Raji (cell line): ENCODE data around the gene GNB1L.

Experiments
- POLR2A ChIP-seq: IDR thresholded peaks from 2 replicates; pipeline ENCODE4 v1.6.1; 2011; ENCODE audit warnings: low read depth, low read length, control low read depth; ENCODE audit not compliant: insufficient read depth

GNB1L gene

DNA sequence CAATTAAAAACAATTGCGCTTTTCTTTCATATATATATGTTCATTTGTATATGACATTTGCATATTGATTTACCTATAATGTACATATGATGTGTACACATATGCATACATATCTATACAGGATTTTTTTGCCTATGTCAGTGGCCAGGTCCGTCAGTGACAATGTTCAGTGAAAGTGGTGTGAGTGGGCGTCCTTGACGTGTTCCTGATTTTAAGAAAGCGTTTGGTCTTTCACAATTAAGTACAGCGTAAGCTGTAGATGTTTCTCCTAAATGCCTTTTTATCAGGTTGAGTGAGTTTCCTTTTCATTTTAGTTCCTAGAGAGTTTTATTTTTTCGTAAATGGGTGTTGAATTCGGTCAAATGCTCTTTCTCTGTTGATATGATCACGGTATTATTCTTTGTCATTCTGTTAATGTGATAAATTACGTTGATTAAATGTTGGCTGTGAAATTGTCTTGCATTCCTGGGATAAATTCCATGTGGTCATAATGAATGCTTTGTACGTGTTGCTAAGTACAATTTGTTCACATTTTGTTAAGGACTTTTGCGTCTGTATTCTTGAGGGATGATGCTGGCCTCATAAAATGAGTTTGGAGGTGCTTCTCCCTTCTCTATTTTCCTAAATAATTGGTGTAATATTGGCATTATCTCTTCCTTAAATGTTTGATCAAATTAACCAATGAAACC is 10.6 kb upstream of the GNB1L start:
- TF ChIP-seq POLR2A, result no peak

DNA sequence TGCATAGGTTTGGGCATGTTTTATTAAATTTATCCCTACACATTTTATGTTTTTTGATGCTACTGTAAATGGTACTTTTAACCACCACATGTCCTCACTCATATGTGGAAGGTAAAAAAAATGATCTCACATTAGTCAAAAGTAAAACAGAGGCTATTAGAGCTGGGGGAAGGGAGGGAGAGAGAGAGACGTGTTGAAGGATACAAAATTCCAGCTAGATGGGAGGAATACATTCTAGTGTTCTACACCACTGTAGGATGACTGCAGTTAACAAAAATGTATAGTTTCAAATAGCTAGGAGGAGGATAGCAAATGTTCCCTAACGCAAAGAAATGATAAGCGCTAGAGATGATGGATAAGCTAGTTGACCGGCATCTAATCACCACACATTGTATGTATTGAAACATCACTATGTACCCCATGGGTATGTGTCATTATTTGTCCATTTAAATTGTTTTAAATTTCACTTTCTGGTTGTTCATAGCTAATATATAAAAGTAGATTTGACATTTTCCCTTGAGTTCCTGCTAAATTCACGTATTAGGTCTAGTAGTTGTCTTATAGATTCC is 9.9 kb upstream of the GNB1L start:
- TF ChIP-seq POLR2A, result no peak

DNA sequence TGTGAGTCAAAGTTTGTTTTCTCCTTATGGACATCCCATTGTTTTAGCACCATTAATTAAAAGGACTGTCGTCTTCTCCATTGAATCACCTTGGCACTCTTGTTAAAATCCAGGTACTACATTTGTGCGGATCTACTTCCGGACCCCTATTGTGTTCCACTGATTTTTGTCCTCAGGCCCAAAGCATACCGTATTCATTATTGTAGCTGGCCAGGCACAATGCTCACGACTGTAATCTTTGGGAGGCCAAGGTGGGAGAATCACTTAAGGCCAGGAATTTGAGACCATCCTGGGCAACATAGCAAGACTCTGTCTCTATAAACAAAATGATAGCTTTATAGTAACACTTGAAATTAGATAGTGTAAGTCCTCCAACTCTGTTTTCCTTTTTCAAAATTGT is 8.9 kb upstream of the GNB1L start:
- no peak for TF ChIP-seq POLR2A

DNA sequence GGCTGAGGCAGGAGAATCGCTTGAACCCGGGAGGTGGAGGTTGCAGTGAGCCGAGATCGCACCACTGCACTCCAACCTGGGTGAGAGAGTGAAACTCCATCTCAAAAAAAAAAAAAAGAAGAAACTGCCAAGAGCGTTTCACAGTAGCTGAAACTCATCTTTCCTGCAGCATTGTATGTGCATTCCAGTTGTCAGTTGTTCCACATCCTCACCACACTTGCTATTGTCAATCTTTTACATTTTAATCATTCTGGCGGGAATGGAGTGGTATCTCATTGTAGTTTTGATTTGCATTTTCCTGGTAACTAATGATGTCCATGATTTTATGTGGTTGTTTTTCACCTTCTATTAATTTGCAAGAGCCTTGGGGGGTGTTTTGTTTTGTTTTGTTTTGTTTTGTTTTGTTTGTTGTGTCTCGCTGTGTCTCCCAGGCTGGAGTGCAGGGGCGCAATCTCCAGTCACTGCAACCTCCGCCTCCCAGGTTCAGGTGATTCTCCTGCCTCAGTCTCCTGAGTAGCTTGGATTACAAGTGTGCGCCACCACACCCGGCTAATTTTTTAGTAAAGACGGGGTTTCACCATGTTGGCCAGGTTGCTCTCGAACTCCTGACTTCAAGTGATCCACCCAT is 8.1 kb upstream of the GNB1L start:
- TF ChIP-seq POLR2A, result no peak

DNA sequence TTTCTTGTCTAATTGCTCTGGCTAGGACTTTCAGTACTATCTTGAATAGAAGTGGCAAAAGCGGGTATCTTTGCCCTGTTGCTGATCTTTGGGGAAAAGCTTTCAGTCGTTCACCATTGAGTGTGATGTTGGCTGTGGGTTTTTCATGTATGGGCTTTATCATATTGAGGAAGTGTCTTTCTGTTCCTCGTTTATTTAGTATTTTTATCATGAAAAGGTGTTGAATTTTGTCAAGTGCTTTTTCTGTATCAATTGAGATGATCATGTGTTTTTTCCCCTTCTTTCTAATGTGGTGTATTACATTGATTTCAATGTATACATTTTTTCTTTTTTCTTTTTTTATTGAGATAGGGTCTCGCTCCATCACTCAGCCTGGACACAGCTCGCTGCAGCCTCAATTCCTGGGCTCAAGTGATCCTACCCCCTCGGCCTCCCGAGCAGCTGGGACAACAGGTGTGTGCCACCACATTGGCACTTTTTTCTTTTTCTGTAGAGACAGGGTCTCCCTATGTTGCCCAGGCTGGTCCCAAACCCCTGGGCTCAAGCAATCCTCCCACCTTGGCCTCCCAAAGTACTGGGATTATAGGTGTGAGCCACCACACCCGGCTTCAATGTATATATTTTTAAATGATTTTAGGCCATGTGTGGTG is 5.3 kb upstream of the GNB1L start:
- no peak for TF ChIP-seq POLR2A

DNA sequence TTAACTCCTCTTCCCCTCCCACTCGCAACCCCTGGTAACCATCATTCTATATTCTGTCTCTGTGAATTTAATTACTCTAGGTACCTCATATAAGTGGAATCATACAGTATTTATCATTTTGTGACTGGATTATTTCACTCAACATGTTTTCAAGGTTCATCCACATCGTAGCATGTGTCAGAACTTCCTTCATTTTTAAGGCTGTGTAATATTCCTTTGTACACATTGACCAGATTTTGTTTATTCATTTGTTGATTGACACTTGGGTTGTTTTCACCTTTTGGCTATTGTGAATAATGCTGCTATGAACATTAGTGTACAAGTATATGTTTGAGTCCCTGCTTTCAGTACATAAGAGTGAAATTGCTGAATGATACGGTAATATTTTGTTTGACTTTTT is 2.7 kb upstream of the GNB1L start:
- no peak for TF ChIP-seq POLR2A

DNA sequence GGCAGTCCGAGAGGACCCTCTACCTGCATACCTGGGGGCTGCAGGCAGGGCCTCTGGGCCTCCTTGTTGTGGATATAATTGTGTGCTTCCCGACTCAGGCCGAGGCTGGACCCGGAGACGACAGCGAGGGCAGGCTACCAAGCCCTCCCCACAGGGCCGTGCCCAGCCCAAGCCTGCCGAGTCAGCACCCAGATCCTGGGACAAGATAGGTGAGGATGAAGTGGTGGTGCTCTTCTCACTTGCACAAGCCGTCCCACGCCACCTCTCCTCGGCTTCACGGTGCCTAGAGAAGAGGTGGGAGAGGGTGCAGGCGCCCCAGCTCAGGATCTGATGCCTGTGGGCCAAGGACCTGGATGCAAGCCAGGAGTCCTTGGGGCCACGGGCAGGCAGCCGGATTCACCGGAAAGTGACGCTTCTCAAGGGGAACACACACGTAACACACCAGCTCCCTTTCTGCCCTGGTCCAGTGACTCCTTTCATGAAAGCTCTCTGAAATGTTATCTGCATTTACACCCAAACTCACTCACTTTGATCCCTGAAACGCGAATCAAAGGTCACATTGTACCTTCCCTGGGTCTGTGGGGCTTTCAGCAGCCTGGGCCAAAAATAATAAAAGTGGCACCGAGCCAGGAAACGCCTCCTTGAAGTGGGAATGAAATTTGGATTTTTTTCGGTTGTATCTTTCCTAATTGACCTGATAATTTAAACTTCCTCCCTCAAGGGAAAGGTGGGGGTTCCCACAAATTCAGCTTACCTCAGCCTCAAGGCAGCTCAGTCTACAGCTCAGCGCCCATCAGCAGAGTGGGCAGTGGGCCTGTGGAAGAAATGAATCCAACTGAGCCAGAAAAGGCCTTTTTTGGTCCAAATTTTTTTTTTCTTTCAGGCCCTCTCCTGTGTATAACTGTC is 1.1 kb upstream of the GNB1L start:
- TF ChIP-seq POLR2A, result peak; percentile 14; the same call in 1 of the 2 replicates

DNA sequence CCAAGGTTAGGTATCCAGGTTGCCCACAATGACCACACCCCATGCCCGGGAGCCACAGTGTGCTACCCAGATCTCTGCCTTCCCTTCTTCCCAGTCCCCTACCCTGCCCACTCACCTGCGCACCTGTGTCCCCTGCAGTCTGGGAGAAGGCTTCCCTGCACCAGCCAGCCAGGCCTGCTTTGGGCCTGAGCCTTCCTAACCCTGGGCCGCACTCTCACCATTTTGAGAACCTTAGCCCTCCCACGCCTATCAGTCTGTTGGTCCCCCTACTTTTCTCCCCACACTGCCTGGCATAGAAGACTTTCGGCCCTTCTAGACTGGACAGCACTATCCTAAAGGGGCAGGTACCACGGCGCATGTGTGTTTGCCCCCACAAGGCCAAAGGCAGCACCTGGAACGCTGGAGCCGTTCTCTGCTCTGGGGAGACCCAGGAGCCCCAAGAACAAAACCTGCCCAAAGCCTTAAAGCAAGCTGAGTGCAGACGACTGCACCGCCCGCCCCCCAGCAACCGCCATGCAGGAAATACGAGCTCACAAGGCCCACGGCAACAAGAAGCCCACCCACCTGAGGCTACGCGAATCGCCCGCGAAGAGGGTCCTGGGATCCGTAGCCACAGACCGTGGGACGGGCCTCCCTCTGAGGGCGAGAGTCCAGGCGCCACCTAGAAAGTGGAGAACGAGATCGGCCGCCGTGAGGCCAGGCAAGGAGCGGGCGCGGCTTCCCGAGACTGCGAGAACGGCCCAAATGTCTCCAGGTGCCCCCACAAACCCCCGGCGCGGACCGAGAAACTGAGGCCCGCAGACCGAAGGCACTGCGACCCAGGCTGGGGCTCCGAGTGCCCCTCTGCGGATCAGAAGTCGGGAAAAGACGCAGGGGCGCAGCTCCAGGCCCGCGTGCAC is 546 bp downstream of the GNB1L start:
- no peak for TF ChIP-seq POLR2A

DNA sequence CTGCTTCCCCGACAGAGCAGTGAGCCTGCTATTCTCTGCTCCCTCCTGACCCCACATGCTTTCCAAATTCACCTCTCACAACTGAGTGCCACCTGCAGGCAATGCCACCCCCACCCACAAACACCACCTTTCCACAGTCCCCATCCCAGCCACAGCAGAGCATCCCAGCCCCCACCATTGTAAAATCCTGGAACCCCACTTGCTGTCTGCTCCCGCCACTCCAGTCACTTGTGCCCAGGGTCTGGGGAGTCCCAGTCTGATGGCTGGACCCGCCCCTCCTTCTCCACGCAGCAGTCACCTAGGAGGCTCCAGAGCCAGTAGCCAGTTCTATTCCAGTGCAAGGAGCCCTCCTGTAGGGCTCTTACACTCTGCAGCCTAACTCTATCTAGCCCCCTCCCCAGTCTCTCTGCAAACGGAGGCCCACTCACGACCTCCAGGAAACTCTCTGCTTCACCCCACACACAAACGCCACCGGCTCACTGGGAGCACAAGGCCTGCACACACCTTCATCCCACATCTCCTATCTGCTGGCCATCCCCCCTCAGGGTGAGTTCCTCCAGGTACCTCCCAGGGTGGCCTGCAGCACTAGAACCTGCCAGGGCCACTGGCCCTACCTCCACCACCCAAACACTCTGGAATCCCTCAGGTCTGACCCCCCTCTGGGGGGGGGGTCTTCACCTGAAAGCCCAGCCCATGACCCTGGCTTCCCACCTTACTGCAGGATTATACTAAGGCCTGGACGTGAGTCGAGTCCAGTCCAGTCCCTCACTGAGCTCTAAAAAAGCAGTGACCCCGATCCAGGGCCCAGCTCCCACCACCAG is 1.4 kb downstream of the GNB1L start:
- no peak for TF ChIP-seq POLR2A

DNA sequence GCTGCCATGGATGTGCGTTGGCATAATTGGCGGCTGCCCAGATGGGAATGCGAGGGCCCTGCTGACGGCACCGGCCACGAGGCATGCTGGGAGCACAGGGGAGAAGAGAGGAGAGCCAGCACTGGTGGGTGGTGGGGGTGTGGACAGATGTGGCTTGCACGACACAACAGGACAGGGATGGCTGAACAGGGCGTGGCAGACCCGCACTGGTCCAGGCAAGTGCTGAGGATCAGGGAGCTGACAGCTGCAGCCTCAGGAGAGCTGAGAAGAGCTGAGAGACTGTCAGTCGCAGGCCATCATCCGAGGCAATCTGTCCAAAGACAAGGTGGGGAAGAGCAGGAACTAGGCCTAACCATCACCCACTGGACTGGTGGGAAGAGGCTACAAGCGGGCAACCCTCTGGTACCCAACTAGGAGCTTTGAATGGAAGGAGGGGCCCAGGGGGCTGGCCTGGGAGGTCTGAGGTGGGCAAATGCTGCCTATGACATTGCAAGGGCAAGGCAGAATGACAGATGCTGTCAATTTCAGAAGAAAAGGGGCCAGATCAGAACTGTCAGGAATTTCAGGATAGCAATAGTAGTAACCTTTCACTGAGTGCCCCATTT is 2.4 kb downstream of the GNB1L start:
- TF ChIP-seq POLR2A, result no peak

DNA sequence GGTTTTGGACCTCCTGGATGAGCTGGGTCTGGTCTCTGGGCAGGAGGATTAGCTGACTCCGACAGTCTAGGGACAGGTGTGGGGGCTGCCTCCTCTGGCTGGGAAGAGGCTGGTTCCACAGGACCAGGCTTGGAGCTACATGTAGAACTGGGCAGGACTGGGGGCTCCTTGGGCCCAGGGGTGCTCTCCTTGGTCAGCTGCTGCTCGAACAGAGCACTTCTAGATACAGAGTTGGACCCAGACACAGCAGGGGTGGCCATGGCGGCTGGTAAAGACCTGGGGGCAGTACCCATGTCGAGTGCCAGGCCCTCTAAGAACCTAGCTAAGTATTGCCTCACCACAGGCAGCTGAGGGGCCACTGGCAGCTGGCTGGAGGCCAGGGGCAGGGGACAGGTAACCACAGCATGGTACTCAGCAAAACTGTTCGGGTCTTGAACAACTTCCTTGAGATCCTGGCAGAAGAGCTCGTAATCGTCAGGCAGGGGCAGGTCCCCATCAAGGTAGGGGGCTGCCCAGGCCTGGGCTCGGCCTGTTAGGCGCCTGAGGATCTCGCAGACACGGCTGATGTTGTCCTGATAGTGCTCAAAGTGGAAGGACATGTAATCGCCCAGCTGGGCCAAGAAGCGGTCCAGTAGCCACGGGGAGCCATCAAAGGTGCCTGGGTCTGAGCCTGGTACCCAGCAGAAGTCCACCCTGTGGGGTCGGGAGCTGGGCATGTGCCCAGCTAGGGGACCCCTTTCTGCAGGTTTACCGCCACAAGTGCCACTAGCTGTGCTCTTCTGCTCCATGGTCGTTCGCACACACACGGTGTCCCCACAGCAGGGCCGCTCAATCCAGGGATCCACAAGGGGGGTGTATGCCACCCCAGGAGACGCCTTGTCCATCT is 3.1 kb downstream of the GNB1L start:
- TF ChIP-seq POLR2A, result no peak

DNA sequence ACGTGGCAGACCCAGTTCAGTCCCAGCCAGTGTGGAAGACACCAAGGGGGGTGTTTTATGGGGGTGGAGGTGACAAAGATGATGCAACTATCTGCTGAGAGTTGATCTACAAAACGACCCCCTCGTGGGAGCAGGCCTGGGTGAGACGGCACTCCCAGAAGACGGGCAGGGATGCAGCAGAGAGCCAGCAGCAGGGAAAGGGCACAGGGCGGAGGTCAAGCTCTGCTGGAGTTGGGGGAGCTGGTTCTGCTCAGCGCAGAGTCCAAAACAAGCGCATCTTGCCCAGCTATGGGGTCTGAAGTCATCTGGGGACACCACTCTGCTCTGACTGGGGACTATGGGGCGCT is 3.9 kb downstream of the GNB1L start:
- no peak for TF ChIP-seq POLR2A
